PC-9 (cell line): ENCODE data around the gene SSC5D.

Source experiments
- EZH2 ChIP-seq: fragments of 200-600 bp; sonication (generic); IDR thresholded peaks from 2 replicates; pipeline ENCODE4 v1.8.0; 2017; ENCODE audit warnings: antibody characterized with exemption, low read depth
- TF ChIP-seq, protein P1 (sequence below): fragments of 200-600 bp; sonication (generic); conservative IDR thresholded peaks from 2 replicates; pipeline ENCODE4 v1.6.1; 2017; ENCODE audit warnings: mixed run types, antibody characterized with exemption, mild to moderate bottlenecking, moderate library complexity

DNA sequence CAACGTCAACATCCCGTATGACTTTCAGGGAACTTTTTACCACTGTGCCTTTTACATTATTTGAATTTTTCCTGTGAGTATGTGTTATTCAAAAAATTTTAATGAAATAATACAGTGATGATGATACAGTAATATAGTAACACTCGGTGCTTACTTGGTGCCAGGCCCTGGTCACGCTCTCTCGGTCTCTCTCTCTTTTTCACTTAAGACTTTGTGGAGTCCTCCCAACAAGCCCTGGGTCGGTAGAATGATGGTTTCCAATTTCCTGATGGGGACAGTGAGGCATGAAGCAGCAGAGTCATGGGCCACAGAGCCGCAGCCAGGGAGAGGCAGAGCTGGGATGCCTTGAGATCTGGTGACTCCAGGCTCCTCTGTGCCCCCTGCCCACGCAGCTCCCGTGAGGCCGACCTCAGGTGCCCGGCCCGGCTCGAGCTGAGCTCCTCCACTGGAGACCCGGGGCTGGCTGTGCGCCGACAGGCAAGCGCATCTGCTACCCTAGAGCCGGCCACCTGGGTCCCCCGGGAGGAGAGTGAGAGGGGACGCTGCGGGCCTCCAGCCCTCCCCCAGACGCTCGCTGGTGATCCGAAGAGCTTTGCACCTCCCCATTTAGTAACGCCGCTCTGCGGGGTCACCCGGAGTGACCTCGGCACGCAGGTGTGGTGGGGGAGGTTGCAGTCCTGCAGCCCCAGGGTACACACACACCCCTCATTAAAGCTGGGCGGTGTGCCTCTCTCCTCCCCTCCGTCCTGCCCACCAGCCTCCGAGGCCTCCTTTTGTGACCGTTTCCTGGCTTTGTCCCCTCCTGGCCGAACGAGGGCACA lies 61.5 kb downstream of the SSC5D start:
- TF ChIP-seq, protein P1, sequence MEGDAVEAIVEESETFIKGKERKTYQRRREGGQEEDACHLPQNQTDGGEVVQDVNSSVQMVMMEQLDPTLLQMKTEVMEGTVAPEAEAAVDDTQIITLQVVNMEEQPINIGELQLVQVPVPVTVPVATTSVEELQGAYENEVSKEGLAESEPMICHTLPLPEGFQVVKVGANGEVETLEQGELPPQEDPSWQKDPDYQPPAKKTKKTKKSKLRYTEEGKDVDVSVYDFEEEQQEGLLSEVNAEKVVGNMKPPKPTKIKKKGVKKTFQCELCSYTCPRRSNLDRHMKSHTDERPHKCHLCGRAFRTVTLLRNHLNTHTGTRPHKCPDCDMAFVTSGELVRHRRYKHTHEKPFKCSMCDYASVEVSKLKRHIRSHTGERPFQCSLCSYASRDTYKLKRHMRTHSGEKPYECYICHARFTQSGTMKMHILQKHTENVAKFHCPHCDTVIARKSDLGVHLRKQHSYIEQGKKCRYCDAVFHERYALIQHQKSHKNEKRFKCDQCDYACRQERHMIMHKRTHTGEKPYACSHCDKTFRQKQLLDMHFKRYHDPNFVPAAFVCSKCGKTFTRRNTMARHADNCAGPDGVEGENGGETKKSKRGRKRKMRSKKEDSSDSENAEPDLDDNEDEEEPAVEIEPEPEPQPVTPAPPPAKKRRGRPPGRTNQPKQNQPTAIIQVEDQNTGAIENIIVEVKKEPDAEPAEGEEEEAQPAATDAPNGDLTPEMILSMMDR: no peak
- no peak for TF ChIP-seq EZH2
